Transverse colon (tissue), 4 donors: ENCODE results near the gene GSK3B.
"Not testable (repeated sequence)": the region's sequence is repeated elsewhere in the genome, so short reads cannot be mapped to it uniquely, and the experiment has no call there.

Source experiments
- EP300 ChIP-seq: sonication (generic); formaldehyde crosslinking; IDR thresholded peaks from one replicate; pipeline ENCODE4 v1.6.1; 2017; ENCODE audit warnings: antibody characterized with exemption, low read depth
- POLR2A ChIP-seq: fragments of 450-650 bp; IDR thresholded peaks from one replicate; pipeline ENCODE4 v1.6.1; 2016; ENCODE audit warnings: antibody characterized with exemption, mild to moderate bottlenecking, moderate library complexity
- POLR2AphosphoS5 ChIP-seq, 3 donors: sonication (generic); formaldehyde crosslinking; IDR thresholded peaks; one replicate each; pipeline ENCODE4 v1.6.1; 2016; ENCODE audit warnings: antibody characterized with exemption in 3 of 3
- TF ChIP-seq, protein P1 (sequence below), 5 experiments: fragments of 200-600 bp in 3 of 5; fragments of 450-650 bp in 2 of 5; sonication (generic) in 3 of 5; IDR thresholded peaks; 1 replicate in 2 of 5; 2 replicates in 3 of 5; pipeline ENCODE4 v1.5.1; 2016 to 2017; ENCODE audit warnings: antibody characterized with exemption in 5 of 5, inconsistent platforms in 3 of 5, mild to moderate bottlenecking in 2 of 5, moderate library complexity in 1 of 5

GRCh38 chr3:119986812-119987211, 107.4 kb downstream of the GSK3B start:
- TF ChIP-seq, protein P1, sequence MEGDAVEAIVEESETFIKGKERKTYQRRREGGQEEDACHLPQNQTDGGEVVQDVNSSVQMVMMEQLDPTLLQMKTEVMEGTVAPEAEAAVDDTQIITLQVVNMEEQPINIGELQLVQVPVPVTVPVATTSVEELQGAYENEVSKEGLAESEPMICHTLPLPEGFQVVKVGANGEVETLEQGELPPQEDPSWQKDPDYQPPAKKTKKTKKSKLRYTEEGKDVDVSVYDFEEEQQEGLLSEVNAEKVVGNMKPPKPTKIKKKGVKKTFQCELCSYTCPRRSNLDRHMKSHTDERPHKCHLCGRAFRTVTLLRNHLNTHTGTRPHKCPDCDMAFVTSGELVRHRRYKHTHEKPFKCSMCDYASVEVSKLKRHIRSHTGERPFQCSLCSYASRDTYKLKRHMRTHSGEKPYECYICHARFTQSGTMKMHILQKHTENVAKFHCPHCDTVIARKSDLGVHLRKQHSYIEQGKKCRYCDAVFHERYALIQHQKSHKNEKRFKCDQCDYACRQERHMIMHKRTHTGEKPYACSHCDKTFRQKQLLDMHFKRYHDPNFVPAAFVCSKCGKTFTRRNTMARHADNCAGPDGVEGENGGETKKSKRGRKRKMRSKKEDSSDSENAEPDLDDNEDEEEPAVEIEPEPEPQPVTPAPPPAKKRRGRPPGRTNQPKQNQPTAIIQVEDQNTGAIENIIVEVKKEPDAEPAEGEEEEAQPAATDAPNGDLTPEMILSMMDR (IDR thresholded peaks at IDR 0.05), result not testable (repeated sequence)
- TF ChIP-seq POLR2A; EP300; POLR2AphosphoS5 (IDR thresholded peaks at IDR 0.05): not testable (repeated sequence)
